NCI-H1092 (cell line): Measurements from ENCODE around the gene LGI4.
"Not testable (repeated sequence)": the region's sequence is repeated elsewhere in the genome, so short reads cannot be mapped to it uniquely, and the experiment has no call there.

Source experiments
- DNase-seq: peaks from one replicate; lab custom pipeline; 2025; lab: John Stamatoyannopoulos, UW

LGI4 gene

DNA sequence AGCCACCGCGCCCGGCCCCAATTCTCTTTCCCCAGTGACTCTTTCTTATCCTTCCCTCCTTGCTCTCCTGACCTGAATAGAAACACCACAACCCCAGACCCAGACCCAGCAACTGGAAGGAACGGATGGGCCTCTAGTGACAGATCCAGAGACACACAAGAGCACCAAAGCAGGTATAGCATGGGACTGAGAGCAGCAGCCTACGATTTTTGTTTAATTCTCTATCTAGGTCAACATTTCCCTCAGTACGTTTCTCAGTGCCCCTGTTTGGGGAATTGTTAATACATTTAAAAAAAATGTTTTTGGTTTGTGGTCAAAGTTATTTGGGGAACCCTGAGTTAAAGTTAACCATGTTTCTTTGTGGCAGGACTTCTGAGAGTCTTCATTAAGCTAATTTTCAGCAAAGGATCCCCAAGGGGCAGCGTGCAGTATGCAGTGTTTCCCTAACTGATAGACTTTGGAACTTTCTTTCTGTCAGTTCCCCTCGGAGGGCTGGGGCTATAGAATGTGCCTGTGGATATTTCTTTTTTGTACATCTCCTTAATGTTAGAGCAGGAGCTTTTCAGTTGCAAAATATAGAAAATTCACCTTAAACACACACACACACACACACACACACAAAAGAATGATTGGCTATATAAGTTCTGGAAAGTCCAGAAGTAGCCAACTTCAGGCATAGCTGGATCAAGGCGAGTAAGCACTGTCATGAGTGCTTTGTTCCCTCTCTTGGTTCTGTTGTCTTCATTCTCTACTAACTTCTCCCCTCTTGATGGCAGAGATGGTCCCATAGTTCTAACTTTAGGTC is 26.0 kb upstream of the LGI4 start:
- DNase-seq = no peak

DNA sequence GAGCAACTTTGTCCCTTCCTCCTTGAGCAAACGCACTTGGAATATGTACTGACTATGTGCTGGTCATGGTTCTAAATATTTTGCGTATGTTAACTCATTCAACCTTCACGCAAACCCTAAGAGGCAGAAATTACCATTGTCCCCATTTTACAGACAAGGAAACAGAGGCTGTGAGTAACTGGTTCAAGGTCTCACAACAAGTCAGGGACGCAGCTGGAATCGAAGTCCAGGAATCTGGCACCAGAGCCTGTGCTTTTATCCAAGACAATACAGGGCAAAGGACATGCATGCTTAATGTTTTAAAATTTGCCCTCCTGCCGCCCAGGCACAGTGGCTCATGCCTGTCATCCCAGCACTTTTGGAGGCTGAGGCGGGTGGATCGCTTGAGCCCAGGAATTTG is 24.7 kb upstream of the LGI4 start:
- no peak for DNase-seq

DNA sequence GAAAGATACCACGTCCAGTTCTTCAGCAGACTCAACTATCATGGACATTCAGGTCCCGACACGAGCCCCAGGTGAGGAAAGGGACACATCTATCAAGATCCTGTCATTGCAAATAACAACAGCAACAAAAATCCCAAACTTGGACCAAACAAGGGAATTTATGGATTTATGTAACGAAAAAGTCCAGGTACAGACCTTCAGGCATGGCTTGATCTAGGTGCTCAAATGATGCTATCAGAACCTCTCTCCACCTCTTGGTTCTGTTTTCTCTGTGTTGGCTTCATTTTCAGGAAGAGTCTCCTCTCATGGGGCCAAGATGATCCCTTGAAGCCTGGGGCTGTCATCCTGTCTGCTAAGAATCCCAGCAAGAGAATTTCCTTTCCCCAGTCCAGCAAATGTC is 22.6 kb upstream of the LGI4 start:
- no peak for DNase-seq

DNA sequence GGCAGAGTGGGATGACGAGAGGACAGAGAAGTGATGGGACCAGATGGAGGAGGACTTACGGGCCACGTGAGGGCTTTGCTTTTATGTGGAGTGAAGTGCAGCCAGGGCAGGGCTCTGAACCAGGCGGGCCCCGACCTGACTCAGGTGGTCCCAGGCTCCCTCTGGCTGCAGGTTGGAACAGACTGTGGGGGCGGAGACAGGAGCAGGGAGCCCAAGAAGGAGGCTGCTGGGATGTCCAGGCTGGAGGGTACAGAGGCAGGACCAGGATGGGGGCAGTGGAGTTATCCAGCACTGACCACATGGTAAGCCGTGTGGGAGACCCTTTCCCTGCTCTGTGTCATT is 21.8 kb upstream of the LGI4 start:
- DNase-seq = no peak

DNA sequence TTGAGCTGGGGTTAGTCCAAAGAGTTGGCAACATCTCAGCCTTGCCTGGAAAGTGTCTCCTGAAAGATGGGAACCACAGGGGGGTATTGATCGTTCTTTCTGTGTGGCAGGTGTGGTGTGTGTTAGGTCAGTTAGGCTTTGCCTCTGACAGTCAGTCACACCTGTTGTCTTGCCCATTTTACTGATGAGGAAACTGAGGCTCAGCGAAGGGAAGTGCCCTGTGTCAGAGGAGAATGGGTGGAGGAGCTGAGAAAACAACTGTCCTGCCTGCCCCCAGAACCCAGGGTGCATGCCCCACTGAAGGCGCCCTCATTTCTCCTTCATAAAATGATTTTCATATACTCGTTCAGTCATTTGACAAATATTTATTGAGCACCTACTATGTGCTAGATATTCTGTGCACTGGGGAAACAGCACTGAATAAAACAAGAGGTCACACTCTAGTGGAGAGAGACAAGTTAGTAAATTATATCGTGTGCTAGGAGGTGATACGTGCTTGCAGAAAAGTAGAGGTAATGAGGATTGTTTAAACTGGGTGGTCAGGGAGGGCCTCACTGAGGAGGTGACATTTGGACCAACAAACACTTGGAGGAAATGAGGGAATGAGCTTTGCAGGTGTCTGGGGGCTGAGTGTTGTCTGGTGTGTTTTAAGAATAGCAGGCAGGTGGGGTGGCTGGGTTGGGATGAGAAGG is 21.3 kb upstream of the LGI4 start:
- no peak for DNase-seq

DNA sequence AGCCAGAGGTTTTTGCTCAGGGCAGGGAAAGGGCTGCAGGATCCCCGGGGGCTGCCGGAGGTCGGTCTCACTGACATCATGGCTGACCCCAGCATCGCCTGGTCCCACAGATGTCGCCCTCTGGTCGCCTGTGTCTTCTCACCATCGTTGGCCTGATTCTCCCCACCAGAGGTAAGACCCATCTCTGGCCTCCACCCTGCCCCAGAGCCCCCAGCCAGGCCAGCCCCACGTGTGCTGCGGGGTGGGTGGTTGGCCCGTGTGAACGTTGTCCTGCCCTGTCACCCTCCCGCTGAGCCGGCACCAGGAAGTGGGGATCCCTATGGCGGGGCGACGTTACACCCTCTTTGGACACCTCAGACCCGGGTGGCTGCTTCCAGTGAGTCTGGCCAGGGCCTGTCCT is 20.6 kb upstream of the LGI4 start:
- DNase-seq = no peak

DNA sequence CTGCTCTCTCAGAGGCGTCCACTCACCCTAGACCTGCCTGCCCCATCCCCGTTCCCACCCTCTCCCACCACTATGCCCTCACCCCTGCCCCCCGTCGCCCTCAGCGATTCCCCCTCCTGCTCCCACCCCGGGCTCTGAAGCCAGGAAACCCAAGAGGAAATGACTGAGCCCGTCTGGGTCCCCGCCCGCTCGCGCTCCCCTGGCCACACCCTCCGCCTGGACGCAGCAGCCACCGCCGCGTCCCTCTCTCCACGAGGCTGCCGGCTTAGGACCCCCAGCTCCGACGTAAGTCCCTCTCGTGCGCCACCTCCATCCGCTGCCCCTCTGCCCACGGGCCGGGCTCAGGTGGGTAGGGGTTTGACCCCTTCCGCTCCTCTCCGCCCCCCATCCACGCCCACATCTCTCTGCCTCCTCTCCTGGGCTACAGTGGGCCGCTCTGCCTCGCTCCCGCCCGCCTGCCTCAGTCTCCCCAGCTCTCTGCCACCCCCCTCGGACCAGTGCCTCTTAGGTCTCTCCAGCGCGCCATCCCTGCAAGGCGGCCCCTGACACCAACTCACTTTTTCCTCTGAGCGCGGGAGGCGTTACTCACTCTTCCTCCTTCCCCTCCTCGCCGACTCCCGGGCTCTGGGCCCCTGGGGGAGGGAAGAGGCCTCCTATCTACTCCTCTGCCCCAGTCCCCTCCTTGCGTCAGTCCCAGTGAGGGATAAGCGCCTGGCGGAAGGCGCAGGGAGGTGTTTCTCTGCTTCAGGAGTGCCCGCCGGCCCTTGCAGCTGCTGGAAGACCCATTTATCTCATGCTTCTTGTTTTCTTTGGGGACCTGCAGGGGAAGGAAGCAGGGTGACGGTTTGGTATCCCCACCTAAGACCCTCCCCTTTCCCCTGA is 19.9 kb upstream of the LGI4 start, which contains the start of gene FXYD5:
Gene FXYD5 (plus strand): TSS at position 211 of the 882 bp plus-strand sequence. CDS start 816 bp downstream, outside the sequence.
- no peak for DNase-seq

DNA sequence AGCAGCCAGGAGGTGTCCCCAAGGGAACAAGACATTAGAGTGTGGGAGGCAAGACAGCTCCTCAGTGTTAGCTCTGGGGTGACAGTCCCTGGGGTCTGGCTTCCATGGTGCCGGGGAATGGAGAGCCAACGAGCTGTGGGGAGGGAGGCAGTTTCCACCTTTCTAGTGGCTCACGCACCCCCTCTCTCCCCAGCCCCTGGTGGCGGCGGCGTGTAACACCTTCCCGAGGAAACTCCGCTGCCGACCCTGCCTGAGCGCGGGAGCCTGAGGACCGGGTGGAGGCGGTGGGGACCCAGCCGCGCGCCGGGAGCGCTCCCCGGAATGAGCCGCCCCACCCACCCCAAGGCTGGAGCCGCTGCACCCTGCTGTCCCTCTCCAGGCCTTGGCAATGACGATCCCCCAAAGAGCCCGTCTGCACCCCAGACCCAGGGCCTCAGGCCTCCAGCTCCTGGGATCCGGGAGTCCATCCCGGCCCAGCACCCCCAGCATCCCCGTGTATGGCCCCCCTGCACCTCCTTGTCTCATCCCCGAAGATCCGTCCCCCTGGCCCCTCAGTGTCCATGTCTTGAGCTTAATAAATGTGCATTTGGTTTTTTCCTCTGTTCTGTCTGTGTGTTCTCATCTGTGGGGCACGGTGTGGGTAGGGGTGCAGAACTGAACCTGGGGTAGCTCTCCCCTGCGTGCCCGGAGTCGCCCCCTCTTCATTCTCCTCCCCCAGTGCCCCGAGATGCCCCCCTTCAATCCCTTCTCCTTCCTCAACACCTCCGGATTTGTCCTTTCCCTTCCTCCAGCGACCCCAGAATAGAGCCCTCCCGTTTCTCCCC is 19.1 kb upstream of the LGI4 start:
- DNase-seq = no peak

DNA sequence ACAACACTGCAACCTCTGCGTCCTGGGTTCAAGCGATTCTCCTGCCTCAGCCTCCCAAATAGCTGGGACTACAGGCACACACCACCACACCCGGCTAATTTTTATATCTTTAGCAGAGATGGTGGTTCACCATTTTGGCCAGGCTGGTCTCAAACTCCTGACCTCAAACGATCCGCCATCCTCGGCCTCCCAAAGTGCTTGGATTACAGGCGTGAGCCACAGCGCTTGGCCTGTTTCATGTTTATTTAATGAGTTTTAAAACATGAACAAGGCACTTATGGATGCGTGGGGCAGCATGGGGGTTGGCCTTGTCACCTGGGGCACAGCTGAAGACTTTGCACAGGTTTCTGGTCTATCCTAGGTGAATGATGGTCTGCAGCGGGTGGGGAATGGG is 18.3 kb upstream of the LGI4 start:
- DNase-seq = not testable (repeated sequence)

DNA sequence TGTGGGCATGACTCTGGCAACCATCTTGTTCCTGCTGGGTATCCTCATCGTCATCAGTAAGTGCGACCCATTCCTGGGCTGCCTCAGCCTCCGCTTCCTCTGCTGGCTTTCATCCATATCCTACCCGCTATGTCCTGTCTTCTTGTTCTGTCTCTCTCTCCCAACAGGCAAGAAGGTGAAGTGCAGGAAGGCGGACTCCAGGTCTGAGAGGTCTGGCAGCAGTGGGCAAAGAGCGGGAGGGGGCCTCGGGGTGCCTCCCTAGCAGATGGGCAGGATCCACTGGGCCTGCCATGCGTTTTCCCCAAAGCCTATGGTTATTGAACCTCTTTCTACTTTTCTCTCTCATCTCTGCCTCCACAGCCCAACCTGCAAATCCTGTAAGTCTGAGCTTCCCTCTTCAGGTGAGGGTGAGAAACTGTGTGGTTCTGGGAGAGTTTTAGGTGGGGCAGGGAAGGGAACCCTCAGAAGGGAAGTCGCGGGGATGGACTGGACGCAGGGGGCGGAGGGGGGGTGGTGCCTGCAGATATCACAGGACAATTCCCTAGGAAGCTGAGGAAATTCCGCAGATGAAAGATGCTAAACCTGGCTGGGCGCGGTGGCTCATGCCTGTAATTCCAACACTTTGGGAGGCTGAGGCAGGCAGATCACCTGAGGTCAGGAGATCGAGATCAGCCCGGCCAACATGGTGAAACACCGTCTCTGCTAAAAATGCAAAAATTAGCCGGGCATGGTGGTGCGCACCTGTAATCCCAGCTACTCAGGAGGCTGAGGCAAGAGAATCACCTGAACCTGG is 16.6 kb upstream of the LGI4 start:
- DNase-seq = no peak

DNA sequence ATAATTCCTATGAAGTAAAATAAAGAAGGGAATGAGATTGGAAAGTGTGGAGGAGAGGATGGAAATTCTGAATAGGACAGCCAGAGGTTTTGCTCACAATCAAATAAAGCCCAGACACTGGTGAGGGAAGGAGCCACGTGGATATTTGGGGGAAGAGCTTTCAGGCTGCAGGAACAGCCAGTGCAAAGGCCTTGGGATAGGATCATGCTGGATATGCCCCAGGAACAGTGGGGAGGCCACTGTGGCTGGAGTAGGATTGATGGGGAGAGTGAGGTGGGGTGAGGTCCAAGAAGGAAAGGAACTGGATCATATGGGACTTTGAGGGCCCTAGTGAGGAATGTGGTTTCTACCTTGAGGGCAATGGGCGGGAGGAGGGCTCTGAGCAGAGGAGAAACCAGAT is 15.6 kb upstream of the LGI4 start:
- no peak for DNase-seq

DNA sequence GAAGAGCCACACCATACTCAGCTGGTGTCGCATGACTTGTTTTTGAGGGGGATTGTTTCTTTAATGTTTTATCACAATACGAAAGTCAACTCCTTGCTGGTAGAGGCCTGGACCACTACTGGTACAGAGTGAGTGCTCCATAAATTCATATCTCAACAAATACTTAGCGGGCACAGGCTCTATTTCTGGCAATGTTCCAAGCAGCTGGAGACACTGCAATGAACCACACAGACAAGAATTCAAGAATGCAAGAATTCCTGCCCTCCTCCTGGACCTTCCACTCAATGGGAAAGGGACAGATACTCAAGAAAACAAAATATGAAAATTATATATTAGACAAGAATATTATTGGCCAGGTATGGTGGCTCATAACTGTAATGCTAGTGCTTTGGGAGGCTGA is 14.6 kb upstream of the LGI4 start:
- DNase-seq = no peak

DNA sequence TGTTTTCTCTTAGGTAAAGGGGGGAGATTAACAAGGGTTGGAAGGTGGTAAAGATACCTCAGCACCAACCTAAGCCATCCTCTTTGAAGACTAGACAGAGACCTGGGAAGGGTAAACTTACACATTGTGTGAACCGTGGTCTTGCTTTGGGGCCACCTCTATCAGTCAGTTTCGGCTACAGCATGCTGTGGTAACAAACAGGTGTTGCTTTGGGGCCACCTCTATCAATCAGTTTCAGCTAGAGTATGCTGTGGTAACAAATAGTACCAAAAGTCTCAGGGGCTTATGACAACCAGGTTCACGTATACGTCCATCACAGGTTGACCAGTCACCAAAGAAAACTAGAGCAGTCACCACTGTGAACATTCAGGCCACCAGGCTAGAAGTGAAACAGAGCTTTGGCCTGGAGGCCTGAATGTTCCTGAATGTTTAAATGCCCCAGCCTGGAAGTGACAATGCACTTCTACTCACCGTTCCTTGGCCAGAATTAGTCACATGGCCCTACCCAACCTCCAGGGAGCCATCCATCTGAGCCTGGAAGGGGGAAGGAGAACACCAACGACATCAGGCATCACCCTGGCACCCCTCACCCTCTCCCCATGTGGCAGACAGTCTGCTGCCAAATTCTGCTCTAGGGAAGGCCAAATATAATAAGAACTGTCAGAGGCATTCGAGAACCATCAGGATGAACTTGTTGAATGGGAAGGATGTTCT is 12.0 kb upstream of the LGI4 start:
- DNase-seq = no peak

DNA sequence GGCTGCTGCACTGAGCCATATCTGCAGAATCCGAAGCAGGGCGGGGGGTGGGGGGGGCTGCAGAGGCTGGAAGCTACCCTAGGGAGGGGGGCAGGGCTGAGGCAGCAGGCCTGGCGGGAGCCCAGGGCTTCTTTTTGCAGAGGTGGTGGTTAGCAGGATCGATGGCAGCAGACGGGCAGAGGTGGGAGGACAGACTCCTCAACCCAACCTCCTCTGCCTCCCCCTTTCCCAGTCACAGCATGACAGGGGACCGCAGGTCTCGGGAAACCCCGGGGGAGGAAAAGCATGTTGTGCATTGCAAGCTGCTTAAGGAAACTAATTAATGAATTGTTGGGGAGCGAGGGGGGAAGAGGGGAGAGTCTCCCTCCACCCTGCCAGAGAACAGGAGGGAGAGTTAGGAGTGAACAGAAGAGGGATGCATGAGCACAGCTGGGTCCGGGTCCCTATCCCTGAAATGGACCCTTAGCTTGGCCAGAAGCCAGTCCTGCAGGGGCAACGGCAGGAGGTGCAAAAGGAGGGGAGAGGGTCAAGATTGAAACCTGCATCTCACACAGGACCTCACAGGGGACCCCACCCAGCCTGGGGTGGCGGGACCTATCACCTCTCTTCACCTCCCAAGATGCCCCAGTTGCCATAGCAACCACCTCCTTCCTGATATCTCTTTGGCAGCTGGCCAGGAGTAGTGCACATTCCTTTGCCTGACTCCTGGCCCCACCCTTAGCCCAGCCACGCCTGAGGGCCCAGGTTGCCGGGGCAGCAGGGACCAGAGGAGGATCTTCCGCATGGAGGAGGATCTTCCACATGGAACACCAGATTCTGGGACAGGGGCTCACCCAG is 10.0 kb upstream of the LGI4 start:
- DNase-seq = no peak

DNA sequence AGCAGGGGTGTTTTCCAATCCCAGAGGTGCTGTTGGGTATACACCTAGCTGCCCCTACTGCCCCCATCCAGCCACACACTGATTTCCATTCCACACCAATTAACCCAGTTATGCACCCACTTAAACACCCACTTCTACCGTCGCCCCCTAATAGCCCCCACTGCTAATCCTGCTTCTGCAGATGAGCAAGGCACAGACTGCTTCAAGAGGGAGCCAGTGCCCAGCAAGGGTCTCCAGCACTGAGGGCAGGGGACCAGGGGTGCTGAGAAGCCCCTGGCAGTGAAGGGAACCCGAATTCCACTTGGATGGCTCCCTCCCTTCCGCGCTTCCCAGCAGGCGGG is 9.4 kb upstream of the LGI4 start:
- no peak for DNase-seq

DNA sequence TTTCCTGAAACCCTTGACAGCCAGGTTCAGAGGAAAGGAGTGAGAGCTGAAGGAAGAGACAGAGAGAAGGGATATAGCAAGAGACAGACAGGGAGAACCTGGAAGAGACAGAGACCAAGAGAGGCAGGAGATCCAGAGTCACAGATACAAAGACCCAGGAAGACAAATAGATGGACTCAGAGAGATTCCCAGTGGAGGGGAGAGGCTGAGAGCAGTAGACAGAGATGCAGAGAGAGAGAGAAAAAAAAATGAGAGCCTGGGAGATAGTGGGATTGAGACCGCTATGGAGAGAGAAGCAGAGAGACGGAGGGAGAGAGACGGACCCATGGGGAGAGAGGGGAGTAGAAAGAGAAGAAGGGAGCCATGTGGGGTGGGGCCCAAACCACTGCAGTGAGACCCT is 9.0 kb upstream of the LGI4 start:
- no peak for DNase-seq

DNA sequence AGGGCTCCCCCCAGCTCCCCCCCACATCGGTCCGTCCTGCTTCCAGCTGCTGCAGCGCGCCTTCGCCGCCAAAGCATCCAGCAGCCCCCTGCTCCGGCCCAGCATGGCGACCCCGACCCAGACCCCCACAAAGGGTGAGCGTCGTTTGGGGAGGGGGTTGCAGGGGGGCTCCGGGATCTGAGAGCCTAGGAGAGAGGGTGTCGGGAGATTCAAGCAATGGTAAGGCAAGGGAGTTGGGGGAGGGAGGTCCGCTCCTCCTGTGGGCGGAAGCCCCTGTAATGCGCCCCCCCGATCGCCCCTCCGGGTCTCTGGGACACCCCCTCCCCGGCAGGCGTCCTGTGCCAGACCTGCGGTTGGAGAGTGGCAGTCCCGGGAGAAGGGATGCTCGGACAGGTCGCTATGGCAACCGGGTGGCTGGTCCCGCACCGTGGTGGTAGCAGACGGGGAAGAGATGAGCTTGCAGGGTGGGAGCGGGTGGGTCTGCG is 8.4 kb upstream of the LGI4 start, which contains the start of gene FXYD7:
Gene FXYD7 (plus strand): TSS at position 25 of the 485 bp plus-strand sequence. CDS start 79 bp downstream, at position 104.
- DNase-seq = no peak

DNA sequence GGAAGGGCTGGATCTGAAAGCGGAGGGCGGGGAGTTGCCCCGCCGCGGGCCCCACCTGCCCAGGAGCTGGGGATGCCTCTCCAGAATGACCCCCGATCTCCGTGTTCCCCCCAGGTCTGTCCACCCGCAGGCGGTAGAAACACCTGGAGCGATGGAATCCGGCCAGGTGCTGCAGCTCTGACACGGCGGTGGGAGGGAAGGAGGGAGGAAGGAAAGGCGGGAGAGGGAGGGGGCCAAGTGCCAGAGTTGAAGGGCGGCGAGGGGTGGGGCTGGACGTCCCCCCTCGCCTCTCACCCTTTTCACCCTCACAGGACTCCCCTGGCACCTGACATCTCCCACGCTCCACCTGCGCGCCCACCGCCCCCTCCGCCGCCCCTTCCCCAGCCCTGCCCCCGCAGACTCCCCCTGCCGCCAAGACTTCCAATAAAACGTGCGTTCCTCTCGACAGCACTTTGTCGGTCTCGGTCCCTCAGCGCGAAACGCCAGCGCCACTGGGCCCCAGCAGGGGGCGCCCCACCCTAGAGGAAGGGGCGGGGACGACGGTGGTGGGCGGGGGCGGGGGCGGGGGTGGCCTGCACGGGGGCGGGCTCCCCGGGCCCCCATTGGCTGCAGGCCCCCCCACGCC is 7.9 kb upstream of the LGI4 start:
- no peak for DNase-seq
